Activated naive CD8-positive, alpha-beta T cell treated with anti-CD3 and anti-CD28 coated beads, Interleukin-2, amount 50 U/mL, for 24 hours (primary cell): ENCODE measurements around the gene FAM24B.
"Not testable (repeated sequence)": the region's sequence is repeated elsewhere in the genome, so short reads cannot be mapped to it uniquely, and the experiment has no call there.

ENCODE experiments used
- ATAC-seq: fragments of 150-1000 bp; cut with Tn5 transposase; one replicate; pipeline ENCODE4 v1.10.0; 2021
- DNase-seq: peaks from one replicate; pipeline ENCODE4 v3.0.0; 2021
- H3K27ac Mint-ChIP-seq: one replicate; pipeline ENCODE4 v1.8.0; 2021; ENCODE audit warnings: mild to moderate bottlenecking, mixed read lengths
- H3K27me3 Mint-ChIP-seq: one replicate; pipeline ENCODE4 v1.8.0; 2021; ENCODE audit warnings: mixed read lengths
- H3K36me3 Mint-ChIP-seq: one replicate; pipeline ENCODE4 v1.8.0; 2021; ENCODE audit warnings: low read depth, mixed read lengths
- H3K4me1 Mint-ChIP-seq: one replicate; pipeline ENCODE4 v1.8.0; 2021; ENCODE audit warnings: mixed read lengths
- H3K4me3 Mint-ChIP-seq: one replicate; pipeline ENCODE4 v1.8.0; 2021; ENCODE audit warnings: mild to moderate bottlenecking, moderate library complexity, mixed read lengths
- H3K9me3 Mint-ChIP-seq: one replicate; pipeline ENCODE4 v1.8.0; 2021; ENCODE audit warnings: mixed read lengths

The FAM24B gene

GRCh38 chr10:122866757-122867482, 12.5 kb downstream of the FAM24B start:
- DNase-seq, H3K4me3 Mint-ChIP-seq, H3K27ac Mint-ChIP-seq, ATAC-seq, H3K27me3 Mint-ChIP-seq, H3K9me3 Mint-ChIP-seq: not testable (repeated sequence)
- Mint-ChIP-seq H3K4me1 (peaks cover 35% of the 10 kb centered on the region), H3K36me3 (peaks cover 28% of the 10 kb centered on the region)

- DNase-seq, result no peak
- H3K9me3 Mint-ChIP-seq, result peaks cover 4% of the 10 kb centered on the region
- no peaks in the 10 kb centered on the region for H3K27me3 Mint-ChIP-seq
- no peak overlapping the region for H3K4me3 Mint-ChIP-seq
- H3K4me1 Mint-ChIP-seq, result peaks cover 31% of the 10 kb centered on the region
- H3K27ac Mint-ChIP-seq, result no peak overlapping the region
- H3K36me3 Mint-ChIP-seq, result peaks cover 26% of the 10 kb centered on the region
- no peak for ATAC-seq
These were observed 14.5 kb downstream of the FAM24B start for GRCh38 chr10:122864901-122865300.

DNA sequence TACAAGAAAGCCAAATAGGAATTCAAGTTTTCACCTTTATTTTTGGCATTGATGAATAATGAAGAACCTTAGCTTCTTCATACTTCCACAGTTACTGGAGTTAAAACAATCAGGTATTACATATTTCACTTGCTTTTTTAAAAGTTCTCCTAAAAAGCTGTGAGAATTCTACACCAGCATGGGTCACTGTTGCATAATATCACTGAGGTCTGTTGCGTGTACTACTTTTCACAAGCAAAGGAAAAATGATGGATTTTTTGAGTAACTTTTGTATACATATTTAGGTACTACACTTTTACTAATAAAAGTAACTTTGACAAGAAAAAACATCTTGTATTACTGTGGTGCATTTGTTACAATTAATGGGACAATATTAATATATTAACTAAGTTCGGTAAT, 15.2 kb downstream of the FAM24B start:
- ATAC-seq, result no peak
- peaks cover 28% of the 10 kb centered on the region for H3K4me1 Mint-ChIP-seq

DNA sequence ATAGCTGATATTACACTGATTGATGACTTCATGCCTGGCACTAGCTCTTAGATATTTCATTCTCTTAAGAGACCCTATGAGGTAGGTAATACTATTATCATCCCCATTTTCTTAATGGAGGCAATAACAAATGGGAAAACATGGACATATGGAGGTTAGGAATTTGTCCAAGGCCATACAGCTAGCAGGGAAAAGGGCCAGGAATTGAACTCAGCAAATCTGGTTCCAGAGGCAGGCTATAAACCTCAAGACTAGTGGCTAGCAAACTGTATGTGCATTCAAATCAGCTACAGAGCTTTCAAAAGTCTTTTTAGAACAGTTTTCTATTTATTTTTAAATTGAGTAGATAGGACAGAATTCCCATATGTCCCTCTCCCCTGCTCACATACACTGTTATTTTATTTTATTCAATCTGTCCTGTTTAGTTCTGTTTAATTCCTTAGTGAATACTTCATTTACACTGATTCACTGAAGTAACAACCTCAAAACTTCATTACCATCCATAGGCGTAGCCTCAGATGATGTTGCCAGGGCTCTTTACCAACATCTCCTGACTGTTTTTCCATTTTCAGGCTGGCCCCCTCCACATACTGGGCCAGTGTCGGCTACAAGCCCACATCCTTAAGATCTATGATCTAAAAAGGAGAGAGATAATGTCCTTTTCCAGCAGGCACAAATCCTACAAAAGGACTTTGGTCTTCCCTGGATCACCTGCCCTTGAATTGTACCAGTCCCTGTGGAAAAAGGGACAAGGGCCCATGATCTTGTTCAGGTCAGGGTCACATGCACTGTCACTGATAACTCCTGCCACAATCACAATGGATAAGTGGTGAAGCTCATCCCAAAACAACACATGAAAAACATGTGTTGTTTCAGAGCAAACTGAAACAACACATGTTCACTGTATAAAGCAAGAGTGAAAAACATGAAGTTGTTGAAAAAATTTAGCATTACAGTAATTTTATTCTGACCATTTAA, 15.9 kb downstream of the FAM24B start:
- ATAC-seq, result no peak
- Mint-ChIP-seq H3K27ac (no peak overlapping the region), H3K4me1 (peaks cover 25% of the 10 kb centered on the region)

More for the DNA sequence above, 15.2 kb downstream of the FAM24B start:
- DNase-seq, result no peak
- Mint-ChIP-seq H3K4me3 (no peak overlapping the region), H3K36me3 (peaks cover 27% of the 10 kb centered on the region), H3K27ac (no peak overlapping the region), H3K27me3 (no peaks in the 10 kb centered on the region), H3K9me3 (peaks cover 4% of the 10 kb centered on the region)

GRCh38 chr10:122861711-122862161, 17.6 kb downstream of the FAM24B start:
- no peak overlapping the region for H3K27ac Mint-ChIP-seq
- peaks cover 14% of the 10 kb centered on the region for H3K4me1 Mint-ChIP-seq

More for the DNA sequence above, 15.9 kb downstream of the FAM24B start:
- Mint-ChIP-seq H3K36me3 (peaks cover 29% of the 10 kb centered on the region), H3K27me3 (no peaks in the 10 kb centered on the region), H3K9me3 (peaks cover 4% of the 10 kb centered on the region), H3K4me3 (no peak overlapping the region)
- DNase-seq, result no peak

DNA sequence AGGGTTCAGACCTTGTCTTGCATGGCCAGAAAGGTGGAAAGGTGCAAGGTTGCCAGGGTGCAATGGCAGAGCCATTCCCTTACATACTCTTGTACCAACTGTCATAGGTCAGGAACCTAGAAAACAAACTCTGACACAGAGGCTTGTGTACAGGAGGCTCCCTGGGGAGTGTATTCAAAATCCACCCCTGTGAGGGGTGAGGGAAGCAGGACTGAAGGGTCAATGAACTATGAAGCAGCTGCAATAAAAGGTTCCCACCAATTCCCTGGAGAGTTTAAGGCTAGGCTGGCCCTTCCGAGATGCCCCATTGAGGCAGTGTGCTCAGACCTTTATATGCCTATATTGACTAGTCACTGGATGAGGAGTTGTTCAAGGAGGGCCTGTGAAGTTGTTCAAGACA, 19.9 kb downstream of the FAM24B start:
- peaks cover 28% of the 10 kb centered on the region for H3K36me3 Mint-ChIP-seq
- ATAC-seq (no peak), DNase-seq (no peak)
- H3K4me3 Mint-ChIP-seq, result no peak overlapping the region
- no peaks in the 10 kb centered on the region for H3K9me3 Mint-ChIP-seq
- peaks cover 18% of the 10 kb centered on the region for H3K4me1 Mint-ChIP-seq
- H3K27me3 Mint-ChIP-seq, result no peaks in the 10 kb centered on the region
- H3K27ac Mint-ChIP-seq, result no peak overlapping the region

More at GRCh38 chr10:122861711-122862161, 17.6 kb downstream of the FAM24B start:
- Mint-ChIP-seq H3K27me3 (no peaks in the 10 kb centered on the region), H3K9me3 (no peaks in the 10 kb centered on the region), H3K4me3 (no peak overlapping the region), H3K36me3 (peaks cover 21% of the 10 kb centered on the region)
- ATAC-seq, result no peak
- DNase-seq, result no peak

DNA sequence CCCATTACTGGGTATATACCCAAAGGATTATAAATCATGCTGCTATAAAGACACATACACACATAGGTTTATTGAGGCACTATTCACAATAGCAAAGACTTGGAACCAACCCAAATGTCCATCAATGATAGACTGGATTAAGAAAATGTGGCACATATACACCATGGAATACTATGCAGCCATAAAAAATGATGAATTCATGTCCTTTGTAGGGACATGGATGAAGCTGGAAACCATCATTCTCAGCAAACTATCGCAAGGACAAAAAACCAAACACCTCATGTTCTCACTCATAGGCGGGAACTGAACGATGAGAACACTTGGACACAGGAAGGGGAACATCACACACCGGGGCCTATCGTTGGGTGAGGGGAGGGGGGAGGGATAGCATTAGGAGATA, 21.3 kb downstream of the FAM24B start:
- H3K27me3 Mint-ChIP-seq, ATAC-seq, H3K27ac Mint-ChIP-seq, H3K9me3 Mint-ChIP-seq, DNase-seq, H3K4me3 Mint-ChIP-seq: not testable (repeated sequence)
- Mint-ChIP-seq H3K4me1 (peaks cover 28% of the 10 kb centered on the region), H3K36me3 (peaks cover 37% of the 10 kb centered on the region)

DNA sequence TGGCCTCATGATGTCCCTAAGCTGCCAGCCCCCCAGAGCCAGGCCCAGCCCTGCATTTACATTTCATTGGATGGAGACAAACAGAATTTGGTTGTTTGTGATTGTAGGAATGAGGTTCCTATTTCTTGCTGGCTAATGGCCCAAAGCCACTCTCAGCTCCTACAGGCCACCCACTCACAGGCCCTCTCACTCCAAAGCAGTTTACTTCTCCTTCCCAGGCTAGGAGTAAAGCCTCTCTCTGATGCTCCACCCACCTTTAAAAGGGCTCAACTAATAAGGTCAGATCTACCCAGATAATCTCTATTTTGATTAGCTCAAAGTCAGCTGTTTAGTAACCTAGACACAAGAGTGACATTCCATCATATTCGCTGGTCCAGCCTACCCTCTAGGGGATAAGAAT, 22.5 kb downstream of the FAM24B start:
- ATAC-seq (no peak), DNase-seq (no peak)
- Mint-ChIP-seq H3K27me3 (no peaks in the 10 kb centered on the region), H3K4me1 (peaks cover 25% of the 10 kb centered on the region), H3K36me3 (peaks cover 43% of the 10 kb centered on the region), H3K4me3 (no peak overlapping the region), H3K9me3 (no peaks in the 10 kb centered on the region), H3K27ac (no peak overlapping the region)

DNA sequence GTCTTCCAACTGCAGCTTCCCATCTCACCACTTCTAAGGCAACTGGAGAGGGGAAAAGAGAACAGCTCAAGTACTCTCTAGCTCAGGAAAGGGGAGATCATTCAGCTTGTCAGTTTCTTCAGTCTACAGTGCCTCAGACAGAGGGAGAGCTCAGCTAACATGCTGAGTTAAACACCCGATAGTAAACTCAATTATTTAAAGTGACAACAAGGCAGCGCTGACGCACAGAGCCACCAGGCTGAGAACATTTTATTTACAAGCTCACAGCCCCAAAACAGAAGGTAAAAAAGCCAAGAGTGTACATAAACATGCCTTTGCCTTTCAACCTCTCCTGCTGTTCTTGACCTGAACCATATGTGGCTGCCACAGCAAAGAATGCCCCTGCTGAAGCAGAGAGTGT, 23.6 kb downstream of the FAM24B start:
- peaks cover 48% of the 10 kb centered on the region for H3K36me3 Mint-ChIP-seq
- no peaks in the 10 kb centered on the region for H3K27me3 Mint-ChIP-seq
- H3K4me3 Mint-ChIP-seq, result no peak overlapping the region
- peaks cover 21% of the 10 kb centered on the region for H3K4me1 Mint-ChIP-seq
- H3K9me3 Mint-ChIP-seq, result no peaks in the 10 kb centered on the region
- no peak overlapping the region for H3K27ac Mint-ChIP-seq
- ATAC-seq, result no peak
- DNase-seq, result no peak

GRCh38 chr10:122854648-122855047, 24.7 kb downstream of the FAM24B start:
- Mint-ChIP-seq H3K27ac (no peak overlapping the region), H3K9me3 (no peaks in the 10 kb centered on the region), H3K36me3 (peaks cover 50% of the 10 kb centered on the region), H3K4me3 (no peak overlapping the region), H3K4me1 (peaks cover 21% of the 10 kb centered on the region), H3K27me3 (no peaks in the 10 kb centered on the region)
- no peak for ATAC-seq
- no peak for DNase-seq

GRCh38 chr10:122853665-122854313, 25.6 kb downstream of the FAM24B start:
- H3K27me3 Mint-ChIP-seq, result no peaks in the 10 kb centered on the region
- no peak overlapping the region for H3K4me3 Mint-ChIP-seq
- DNase-seq (no peak), ATAC-seq (no peak)
- no peaks in the 10 kb centered on the region for H3K9me3 Mint-ChIP-seq
- peaks cover 44% of the 10 kb centered on the region for H3K36me3 Mint-ChIP-seq
- peak overlapping the region; percentile 12 for H3K27ac Mint-ChIP-seq
- peaks cover 21% of the 10 kb centered on the region for H3K4me1 Mint-ChIP-seq

GRCh38 chr10:122852261-122852660, 27.1 kb downstream of the FAM24B start:
- Mint-ChIP-seq H3K36me3 (peaks cover 50% of the 10 kb centered on the region), H3K27ac (no peak overlapping the region)

GRCh38 chr10:122850705-122851640, 28.4 kb downstream of the FAM24B start:
- H3K27ac Mint-ChIP-seq, result no peak overlapping the region
- DNase-seq (no peak), ATAC-seq (no peak)
- peaks cover 5% of the 10 kb centered on the region for H3K9me3 Mint-ChIP-seq
- no peaks in the 10 kb centered on the region for H3K27me3 Mint-ChIP-seq
- no peak overlapping the region for H3K4me3 Mint-ChIP-seq
- peaks cover 23% of the 10 kb centered on the region for H3K4me1 Mint-ChIP-seq
- H3K36me3 Mint-ChIP-seq, result peaks cover 59% of the 10 kb centered on the region

More at GRCh38 chr10:122852261-122852660, 27.1 kb downstream of the FAM24B start:
- peaks cover 23% of the 10 kb centered on the region for H3K4me1 Mint-ChIP-seq
- DNase-seq (no peak), ATAC-seq (no peak)
- no peaks in the 10 kb centered on the region for H3K9me3 Mint-ChIP-seq
- no peaks in the 10 kb centered on the region for H3K27me3 Mint-ChIP-seq
- H3K4me3 Mint-ChIP-seq, result no peak overlapping the region
